GM19240 (cell line): ENCODE measurements around the gene A2ML1.
"Not testable (repeated sequence)": the region's sequence is repeated elsewhere in the genome, so short reads cannot be mapped to it uniquely, and the experiment has no call there.

Source experiments
- DNase-seq: peaks from one replicate; pipeline ENCODE4 v3.0.0; 2011; ENCODE audit warnings: low spot score; ENCODE audit not compliant: insufficient read length

A2ML1 gene

DNA sequence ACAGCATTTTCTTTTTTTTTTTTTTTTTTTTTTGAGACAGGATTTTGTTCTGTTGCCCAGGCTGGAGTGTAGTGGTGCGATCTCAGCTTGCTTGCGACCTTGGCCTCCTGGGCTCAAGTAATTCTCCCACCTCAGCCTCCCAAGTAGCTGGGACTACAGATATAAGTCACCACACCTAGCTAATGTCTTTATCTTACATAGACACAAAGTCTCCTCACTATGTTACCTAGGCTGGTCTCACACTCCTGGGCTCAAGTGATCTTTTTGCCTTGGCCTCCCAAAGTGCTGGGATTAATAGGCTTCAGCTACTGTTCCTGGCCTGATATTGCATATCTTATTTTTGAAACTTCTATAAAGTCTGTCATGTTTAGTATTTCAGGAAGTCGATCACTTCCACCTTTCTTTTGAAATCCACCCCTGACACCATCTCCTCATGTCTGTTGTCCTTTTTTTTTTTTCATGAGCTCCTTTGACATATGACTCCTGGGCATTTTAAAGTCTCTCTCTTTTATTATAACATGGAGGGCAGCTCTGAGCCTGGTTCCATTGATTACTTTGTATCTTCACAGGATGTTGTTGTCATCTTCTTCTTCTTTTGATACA is 5.9 kb upstream of the A2ML1 start:
- DNase-seq, result no peak

DNA sequence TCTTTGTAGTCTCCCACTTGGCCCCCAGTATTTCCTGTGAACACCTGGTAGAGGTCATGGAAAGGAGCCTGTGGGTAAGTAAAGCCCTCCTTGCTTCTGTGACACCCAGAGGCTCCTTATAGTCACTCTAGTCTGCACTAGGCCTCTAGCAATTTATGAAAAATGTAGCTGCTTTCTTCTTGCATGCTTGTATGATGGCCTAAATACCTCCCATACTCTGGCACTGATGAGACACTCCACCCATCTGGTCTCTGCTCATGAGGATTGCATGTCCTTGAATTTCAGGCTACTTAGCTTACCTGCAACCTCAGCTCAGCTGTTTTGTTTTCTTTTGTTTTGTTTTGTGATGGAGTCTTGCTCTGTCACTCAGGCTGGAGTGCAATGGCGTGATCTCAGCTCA is 4.6 kb upstream of the A2ML1 start:
- DNase-seq, result no peak

- DNase-seq, result no peak
Observed at GRCh38 chr12:8818526-8818925, 3.9 kb upstream of the A2ML1 start.

DNA sequence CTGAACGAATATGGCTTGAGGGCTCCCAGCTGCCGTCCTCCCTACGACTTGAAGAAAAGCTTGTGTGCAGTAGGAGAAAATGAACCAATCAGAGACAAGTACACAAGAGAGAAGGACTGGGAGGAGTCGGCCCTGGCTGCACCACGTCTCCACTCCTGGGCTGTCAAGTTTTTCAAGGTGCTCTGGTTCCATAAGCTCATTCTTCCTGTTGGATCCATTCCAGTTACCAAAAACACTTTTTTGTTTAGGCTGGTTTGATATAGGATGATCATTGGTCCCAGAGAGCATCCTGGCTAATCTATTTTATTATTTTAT is 2.8 kb upstream of the A2ML1 start:
- DNase-seq, result no peak

GRCh38 chr12:8820676-8821407 is 1.6 kb upstream of the A2ML1 start:
- not testable (repeated sequence) for DNase-seq

DNA sequence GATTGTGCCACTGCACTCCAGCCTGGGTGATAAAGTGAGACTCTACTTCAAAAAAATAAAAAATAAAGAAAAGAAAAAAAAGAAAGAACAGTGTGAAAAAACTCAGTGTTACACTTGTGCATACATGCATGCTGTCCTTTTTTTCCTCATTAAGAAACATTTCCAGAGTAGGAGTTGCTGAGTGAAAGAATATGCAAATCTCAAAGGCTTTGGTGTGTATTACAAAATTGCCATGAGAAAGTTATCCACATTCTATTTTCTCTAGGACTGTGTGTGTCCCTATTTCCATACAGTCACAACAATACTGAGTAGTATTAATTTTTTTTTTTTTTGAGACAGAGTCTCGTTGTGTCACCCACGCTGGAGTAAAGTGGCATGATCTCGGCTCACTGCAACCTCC is 830 bp upstream of the A2ML1 start:
- no peak for DNase-seq

- no peak for DNase-seq
Observed at GRCh38 chr12:8823565-8824300, 1.3 kb downstream of the A2ML1 start.

DNA sequence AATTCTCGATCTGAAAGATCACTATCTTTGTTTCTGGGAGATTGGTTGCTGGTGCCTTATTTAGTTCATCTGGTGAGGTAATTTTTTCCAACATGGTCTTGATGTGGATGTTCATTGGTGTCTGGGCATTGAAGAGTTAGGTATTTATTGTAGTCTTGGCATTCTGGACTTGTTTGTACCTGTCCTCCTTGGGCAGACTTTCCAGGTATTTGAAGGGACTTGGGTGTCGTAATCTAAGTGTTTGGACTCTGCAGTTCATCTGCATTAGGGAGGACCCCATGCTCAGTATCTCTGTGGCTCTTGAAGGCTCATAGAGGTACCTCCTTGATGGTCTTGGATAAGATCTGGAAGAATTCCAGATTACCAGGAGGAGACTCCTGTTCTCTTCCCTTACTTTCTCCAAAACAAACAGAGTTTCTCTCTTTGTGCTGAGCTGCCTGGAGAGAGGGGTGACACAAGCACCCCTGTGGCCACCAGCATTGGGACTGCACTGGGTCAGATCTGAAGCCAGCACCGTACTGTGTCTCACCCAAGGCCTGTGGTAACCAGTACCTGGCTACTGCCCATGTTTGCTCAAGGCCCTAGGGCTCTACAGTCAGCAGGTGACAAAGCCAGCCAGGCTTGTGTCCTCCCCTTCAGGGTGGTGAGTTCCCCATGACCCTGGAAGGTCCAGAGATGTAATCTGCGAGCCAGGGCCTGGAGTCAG is 5.3 kb downstream of the A2ML1 start:
- DNase-seq, result no peak

DNA sequence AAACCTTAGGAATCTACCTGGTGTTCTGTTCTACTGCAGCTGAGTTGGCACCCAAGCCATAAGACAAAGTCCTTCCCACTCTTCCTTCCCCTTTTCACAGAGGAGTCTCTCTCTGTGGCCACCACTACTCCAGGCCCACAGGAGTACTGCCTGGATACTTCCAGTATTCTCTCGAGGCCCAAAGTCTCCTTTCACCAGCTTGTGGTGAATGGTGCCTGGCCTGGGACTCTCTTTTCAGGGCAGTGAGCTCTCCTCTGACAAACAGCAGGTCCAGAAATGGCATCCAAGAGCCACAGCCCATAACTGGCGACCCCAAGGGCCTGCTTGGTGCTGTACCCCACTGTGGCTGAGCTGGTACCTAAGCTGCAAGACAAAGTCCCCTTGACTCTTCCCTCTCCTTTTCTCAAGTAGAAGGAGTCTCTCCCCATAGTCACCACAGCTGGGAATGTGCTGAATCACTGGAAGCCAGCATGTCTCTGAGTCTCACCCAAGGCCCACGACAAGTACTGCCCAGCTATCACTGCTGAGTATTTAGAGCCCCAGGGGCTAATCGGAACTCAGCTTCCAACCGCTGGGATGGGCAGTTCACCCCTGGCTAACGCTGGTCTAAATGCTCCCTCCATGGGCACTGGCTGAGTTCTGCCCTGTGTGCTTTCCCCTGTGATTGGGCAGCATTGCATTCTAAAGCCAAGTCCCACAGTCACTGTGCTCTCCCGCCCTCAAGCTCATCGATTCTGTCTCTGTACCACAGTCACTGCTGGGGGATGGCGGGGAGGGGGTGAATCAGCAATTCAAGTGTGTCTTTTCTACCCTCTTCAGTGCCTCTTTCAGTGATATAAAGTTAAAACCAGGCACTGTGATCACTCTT is 6.1 kb downstream of the A2ML1 start:
- no peak for DNase-seq

DNA sequence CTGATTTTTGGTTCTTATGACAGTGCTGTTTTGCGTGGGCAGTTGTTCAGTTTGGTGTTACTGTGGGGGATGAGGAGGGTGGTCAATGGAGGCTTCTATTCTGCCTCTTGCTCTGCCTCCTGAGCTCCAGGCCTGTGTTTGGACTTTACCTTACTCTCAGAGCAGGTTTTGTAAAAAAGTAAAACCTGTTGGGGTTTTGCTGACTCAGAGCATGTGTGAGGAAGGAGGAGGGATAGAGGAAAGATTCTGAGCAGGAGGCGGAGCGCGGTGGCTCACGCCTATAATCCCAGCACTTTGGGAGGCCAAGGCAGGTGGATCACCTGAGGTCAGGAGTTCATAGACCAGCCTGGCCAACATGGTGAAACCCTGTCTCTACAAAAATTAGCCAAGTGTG is 6.7 kb downstream of the A2ML1 start:
- DNase-seq, result no peak

DNA sequence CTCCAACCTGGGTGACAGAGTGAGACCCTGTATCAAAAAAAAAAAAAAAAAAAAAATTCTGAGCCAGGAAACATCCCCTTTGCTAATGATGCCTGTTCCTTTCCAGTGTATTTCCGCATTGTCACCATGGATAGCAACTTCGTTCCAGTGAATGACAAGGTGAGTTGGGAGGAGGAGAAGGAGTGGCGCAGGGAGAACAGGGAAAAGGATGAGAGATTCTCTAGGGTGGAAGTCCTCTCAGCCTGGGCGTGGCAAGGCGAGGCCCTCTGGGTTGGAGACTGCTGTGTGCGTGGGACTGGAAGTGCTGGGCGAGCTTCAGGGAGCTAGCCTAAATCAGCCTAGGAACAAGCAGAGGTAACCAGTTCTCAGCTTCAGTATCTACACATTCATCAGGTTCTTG is 7.2 kb downstream of the A2ML1 start:
- no peak for DNase-seq

DNA sequence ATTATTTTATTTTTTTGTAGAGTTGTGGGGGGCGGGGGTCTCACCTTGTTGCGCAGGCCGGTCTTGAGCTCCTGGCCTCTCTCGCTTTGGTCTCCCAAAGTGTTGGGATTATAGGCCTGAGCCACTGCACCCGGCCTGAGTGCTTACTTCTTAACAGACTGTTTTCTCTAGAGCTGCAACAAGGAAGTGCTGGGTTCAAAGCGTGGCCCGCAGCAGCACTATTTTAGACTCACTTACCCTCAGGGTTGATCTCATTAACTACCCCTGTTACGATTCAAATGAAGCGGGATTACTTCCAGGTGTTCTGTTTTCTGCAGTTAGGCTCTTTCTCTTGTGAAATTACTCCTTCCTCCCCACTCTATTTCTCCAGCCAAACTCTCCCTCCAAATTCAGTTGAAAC is 8.7 kb downstream of the A2ML1 start:
- DNase-seq, result no peak

DNA sequence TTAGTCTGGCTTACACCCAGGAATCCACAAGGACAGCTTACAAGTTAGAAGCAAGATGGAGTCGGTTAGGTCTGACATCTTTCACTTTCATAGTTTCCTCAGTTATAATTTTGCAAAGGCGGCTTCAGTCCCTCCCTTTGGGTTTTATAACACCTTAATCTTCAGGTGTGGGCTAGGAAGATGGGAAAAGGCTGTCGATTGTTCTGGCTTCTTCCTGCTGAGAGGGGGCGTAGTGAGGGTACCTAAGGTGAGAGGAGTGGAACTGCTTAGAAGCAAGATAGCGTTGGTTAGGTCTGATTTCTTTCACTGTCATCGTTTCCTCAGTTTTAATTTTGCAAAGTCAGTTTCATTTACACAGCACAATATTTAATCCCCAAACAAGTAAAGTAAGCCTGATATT is 10.1 kb downstream of the A2ML1 start:
- DNase-seq, result no peak

DNA sequence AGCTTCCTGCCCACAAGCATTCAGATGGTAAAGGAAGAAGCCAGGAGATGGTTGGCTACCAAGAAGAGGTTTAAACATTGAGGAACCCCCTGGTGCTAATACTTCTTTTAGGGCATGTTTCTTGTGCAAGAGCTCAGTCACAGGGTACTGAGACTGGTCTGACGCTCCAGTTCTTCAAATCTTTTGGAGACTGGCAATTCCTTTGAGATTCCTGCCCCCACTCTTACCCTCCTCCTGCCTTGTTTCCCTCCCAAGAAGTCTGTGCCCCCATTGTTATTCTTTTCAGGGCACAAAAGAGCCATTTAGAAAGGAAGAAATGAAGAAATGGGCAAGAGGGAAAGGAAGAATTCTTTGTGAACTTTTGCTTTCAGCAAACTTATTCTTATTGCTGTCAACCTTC is 11.8 kb downstream of the A2ML1 start:
- DNase-seq, result no peak

- DNase-seq, result no peak
Observed at GRCh38 chr12:8837291-8837690, 14.9 kb downstream of the A2ML1 start.

DNA sequence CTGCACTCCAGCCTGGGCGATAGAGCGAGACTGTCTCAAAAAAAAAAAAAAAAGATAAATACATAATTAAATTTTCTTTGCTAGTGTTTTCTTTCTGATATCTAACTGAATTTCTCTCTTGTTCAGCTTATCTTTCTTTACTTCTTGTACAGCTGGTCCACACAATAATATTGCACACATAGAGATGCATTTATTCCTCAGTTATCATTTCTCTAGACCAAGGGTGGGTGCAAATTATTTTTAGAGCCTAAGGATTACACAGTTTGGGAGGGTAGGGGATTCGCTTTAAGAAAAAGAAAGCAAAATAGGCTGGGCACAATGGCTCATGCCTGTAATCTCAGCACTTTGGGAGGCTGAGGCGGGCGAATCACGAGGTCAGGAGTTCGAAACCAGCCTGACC is 17.9 kb downstream of the A2ML1 start:
- no peak for DNase-seq

GRCh38 chr12:8840938-8841633 is 18.7 kb downstream of the A2ML1 start:
- no peak for DNase-seq

GRCh38 chr12:8841778-8842177 is 19.4 kb downstream of the A2ML1 start:
- no peak for DNase-seq

DNA sequence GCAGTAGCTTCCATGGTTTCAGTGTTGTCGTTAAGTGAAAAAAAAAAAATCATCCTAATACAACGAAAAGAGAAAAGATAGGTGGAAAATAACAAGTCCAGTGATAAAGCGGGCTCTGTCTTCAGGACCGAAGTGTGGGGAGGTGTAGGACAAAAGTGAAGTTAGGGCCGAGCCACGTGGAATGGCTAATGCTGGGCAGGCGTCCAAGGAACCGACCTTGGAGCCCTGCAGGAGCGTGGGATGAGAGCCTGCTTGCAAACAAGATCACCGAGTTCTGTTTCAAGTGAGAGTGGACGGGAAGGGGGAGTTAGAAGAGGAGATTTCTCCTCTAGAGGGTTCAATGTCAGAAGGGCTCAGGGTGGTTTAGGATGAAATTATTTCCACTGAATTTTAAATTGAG is 22.2 kb downstream of the A2ML1 start:
- no peak for DNase-seq

GRCh38 chr12:8846305-8846704 is 23.9 kb downstream of the A2ML1 start:
- DNase-seq, result no peak

GRCh38 chr12:8847435-8847834 is 25.0 kb downstream of the A2ML1 start:
- DNase-seq, result no peak
